Measurements from ENCODE around the gene ADGB. TPM values are rescaled to one million over a fixed set of nuclear protein-coding genes. Genes with fewer than 3 reads are reported as not detected.
"Not testable (repeated sequence)": the region's sequence is repeated elsewhere in the genome, so short reads cannot be mapped to it uniquely, and the experiment has no call there.

ADGB gene
- total and polyA plus RNA-seq, 3 donors from 2014 or later: 23.8 to 53.0 (median 28.8) TPM

- Histone ChIP-seq H3K4me3 (no peak overlapping the region), H3K27ac (no peak overlapping the region), H3K9me3 (no peaks in the 10 kb centered on the region), H3K27me3 (no peaks in the 10 kb centered on the region), H3K36me3 (ENCODE audit: low read depth, missing control alignments) (no peaks in the 10 kb centered on the region), H3K4me1 (no peaks in the 10 kb centered on the region)
- no peak for DNase-seq
- no peak for TF ChIP-seq POLR2A (IDR thresholded peaks at IDR 0.05)
- TF ChIP-seq, protein P1, sequence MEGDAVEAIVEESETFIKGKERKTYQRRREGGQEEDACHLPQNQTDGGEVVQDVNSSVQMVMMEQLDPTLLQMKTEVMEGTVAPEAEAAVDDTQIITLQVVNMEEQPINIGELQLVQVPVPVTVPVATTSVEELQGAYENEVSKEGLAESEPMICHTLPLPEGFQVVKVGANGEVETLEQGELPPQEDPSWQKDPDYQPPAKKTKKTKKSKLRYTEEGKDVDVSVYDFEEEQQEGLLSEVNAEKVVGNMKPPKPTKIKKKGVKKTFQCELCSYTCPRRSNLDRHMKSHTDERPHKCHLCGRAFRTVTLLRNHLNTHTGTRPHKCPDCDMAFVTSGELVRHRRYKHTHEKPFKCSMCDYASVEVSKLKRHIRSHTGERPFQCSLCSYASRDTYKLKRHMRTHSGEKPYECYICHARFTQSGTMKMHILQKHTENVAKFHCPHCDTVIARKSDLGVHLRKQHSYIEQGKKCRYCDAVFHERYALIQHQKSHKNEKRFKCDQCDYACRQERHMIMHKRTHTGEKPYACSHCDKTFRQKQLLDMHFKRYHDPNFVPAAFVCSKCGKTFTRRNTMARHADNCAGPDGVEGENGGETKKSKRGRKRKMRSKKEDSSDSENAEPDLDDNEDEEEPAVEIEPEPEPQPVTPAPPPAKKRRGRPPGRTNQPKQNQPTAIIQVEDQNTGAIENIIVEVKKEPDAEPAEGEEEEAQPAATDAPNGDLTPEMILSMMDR (IDR thresholded peaks at IDR 0.05): no peak
- WGBS, 2 donors: 56 to 66% methylated on average over 6 of the region's 6 CpGs
- intact Hi-C loops (cut with DNase I; ENCODE audit: low total_unique reads): no loop called here
These were observed 251.6 kb downstream of the ADGB start for GRCh38 chr6:146850238-146850896.

DNA sequence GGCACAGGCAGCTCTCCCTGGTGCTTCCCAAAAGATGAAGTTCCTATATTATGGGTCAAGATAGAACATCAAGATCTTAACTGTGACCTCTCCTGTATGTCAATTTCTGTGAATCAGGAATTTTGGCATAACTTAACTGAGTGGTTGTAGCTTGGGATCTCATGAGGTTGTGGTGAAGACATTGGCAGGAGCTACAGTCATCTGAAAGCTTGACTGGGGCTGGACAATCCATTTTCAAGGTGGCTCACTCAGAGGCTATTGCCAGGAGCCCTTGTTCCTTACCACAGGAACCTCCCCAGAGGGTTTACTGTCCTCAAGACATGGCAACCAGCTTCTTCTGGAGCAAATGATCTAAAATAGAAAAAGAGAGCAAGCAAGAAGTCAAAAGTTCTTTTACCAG, 252.2 kb downstream of the ADGB start:
- no peaks in the 10 kb centered on the region for H3K27me3 ChIP-seq
- no peak overlapping the region for H3K4me3 ChIP-seq
- no peak for DNase-seq
- TF ChIP-seq POLR2A (IDR thresholded peaks at IDR 0.05): no peak
- TF ChIP-seq, protein P1 (IDR thresholded peaks at IDR 0.05): no peak
- H3K4me1 ChIP-seq: no peaks in the 10 kb centered on the region
- no peaks in the 10 kb centered on the region for H3K9me3 ChIP-seq
- intact Hi-C loops (cut with DNase I; ENCODE audit: low total_unique reads): no loop called here
- H3K36me3 ChIP-seq (ENCODE audit: low read depth, missing control alignments): no peaks in the 10 kb centered on the region
- H3K27ac ChIP-seq: no peak overlapping the region

DNA sequence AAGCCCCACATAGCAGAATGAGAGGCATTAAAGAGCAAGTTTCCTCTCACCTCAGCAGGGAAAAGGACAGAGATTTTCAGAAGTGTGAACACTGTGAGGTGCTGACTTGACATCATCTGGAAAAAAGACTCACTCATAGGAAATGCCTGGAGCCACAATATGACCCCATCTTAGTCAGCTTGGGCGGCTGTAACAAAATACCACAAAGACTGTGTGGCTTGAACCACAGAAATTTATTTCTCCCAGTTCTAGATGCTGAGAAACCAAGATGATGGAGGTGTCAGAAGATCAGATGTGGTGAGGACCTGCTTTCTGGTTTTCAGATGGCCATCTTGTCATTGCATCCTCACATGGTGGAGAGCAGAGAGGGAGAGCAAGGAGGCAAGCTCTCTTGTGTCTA, 253.1 kb downstream of the ADGB start:
- no peaks in the 10 kb centered on the region for H3K9me3 ChIP-seq
- no peak overlapping the region for H3K27ac ChIP-seq
- intact Hi-C loops (cut with DNase I; ENCODE audit: low total_unique reads): no loop called here
- H3K4me1 ChIP-seq: no peaks in the 10 kb centered on the region
- TF ChIP-seq, protein P1 (IDR thresholded peaks at IDR 0.05): no peak
- TF ChIP-seq POLR2A (IDR thresholded peaks at IDR 0.05): no peak
- DNase-seq: no peak
- H3K4me3 ChIP-seq: no peak overlapping the region
- no peaks in the 10 kb centered on the region for H3K36me3 ChIP-seq (ENCODE audit: low read depth, missing control alignments)
- 76 to 88% methylated on average over 1 of the region's 1 CpG for WGBS, 2 donors
- H3K27me3 ChIP-seq: no peaks in the 10 kb centered on the region

- H3K4me3 ChIP-seq; H3K9me3 ChIP-seq; H3K4me1 ChIP-seq; DNase-seq; H3K36me3 ChIP-seq (ENCODE audit: low read depth, missing control alignments); H3K27me3 ChIP-seq; intact Hi-C loops (cut with DNase I; ENCODE audit: low total_unique reads); H3K27ac ChIP-seq: not testable (repeated sequence)
- 90 to 98% methylated on average over 6 of the region's 6 CpGs for WGBS, 2 donors
These were observed 255.9 kb downstream of the ADGB start for GRCh38 chr6:146854521-146855255.

- Histone ChIP-seq H3K4me3 (no peak overlapping the region), H3K27me3 (no peaks in the 10 kb centered on the region), H3K36me3 (ENCODE audit: low read depth, missing control alignments) (no peaks in the 10 kb centered on the region), H3K4me1 (peaks cover 4% of the 10 kb centered on the region), H3K27ac (no peak overlapping the region), H3K9me3 (no peaks in the 10 kb centered on the region)
- DNase-seq: no peak
- WGBS, 2 donors: 83% methylated on average over 1 of the region's 1 CpG
- intact Hi-C loops (cut with DNase I; ENCODE audit: low total_unique reads): no loop called here
- no peak for TF ChIP-seq POLR2A (IDR thresholded peaks at IDR 0.05)
- TF ChIP-seq, protein P1 (IDR thresholded peaks at IDR 0.05): no peak
These were observed 257.1 kb downstream of the ADGB start for GRCh38 chr6:146855889-146856288.
